HFFc6 (cell line): ENCODE measurements around the gene RUNX3. TPM values are rescaled to one million over a fixed set of nuclear protein-coding genes. Genes with fewer than 3 reads are reported as not detected.
A peak's percentile ranks its signal among the peaks of the same experiment; 100 is the strongest.

Experiments used
- DNase-seq: peaks from one replicate; pipeline ENCODE4 v3.0.0-alpha.2; 2018
- H3K27ac Mint-ChIP-seq: 2 replicates; pipeline ENCODE4 v1.8.0; 2020; ENCODE audit warnings: mild to moderate bottlenecking, mixed read lengths
- H3K27me3 Mint-ChIP-seq: 2 replicates; pipeline ENCODE4 v1.8.0; 2021; ENCODE audit warnings: mild to moderate bottlenecking, moderate library complexity, mixed read lengths; ENCODE audit not compliant: insufficient read depth
- H3K36me3 Mint-ChIP-seq: 2 replicates; pipeline ENCODE4 v1.8.0; 2021; ENCODE audit warnings: low read depth, mixed read lengths
- H3K4me1 Mint-ChIP-seq: 2 replicates; pipeline ENCODE4 v1.8.0; 2020; ENCODE audit warnings: low read depth, mixed read lengths
- H3K4me3 Mint-ChIP-seq: 2 replicates; pipeline ENCODE4 v1.8.0; 2020; ENCODE audit warnings: mild to moderate bottlenecking, moderate library complexity, mixed read lengths
- H3K9me3 Mint-ChIP-seq: 2 replicates; pipeline ENCODE4 v1.8.0; 2020; ENCODE audit warnings: mild to moderate bottlenecking, mixed read lengths
- total RNA-seq, 6 experiments: library from RNA; stranded (reverse); fragmentation: NEBNext Ultra II Directional; extraction: Animal tissue kit (Norgen Biotek cat#: 25700); gene quantifications; 2 replicates in 1 of 6; 3 replicates in 5 of 6; pipeline ENCODE4 v1.2.3, GENCODE V29; 2021
- TF ChIP-seq, protein P1 (sequence below): fragments of 200-600 bp; sonication (generic); IDR thresholded peaks from 2 replicates; pipeline ENCODE4 v1.5.0; 2021; ENCODE audit warnings: antibody characterized with exemption, mild to moderate bottlenecking

RUNX3 gene
- total RNA-seq, 6 experiments from 2014 or later, result not detected

GRCh38 chr1:24886241-24886640 lies 43.8 kb downstream of the RUNX3 start:
- Mint-ChIP-seq H3K27ac (no peak overlapping the region), H3K4me3 (no peak overlapping the region), H3K4me1 (peaks cover 20% of the 10 kb centered on the region), H3K36me3 (0 out of 2 replicates have a peak, but pooled peaks cover 4% of the 10 kb centered on the region), H3K9me3 (no peaks in the 10 kb centered on the region; the same call in 1 of the 2 replicates), H3K27me3 (peaks cover 14% of the 10 kb centered on the region)
- TF ChIP-seq, protein P1, sequence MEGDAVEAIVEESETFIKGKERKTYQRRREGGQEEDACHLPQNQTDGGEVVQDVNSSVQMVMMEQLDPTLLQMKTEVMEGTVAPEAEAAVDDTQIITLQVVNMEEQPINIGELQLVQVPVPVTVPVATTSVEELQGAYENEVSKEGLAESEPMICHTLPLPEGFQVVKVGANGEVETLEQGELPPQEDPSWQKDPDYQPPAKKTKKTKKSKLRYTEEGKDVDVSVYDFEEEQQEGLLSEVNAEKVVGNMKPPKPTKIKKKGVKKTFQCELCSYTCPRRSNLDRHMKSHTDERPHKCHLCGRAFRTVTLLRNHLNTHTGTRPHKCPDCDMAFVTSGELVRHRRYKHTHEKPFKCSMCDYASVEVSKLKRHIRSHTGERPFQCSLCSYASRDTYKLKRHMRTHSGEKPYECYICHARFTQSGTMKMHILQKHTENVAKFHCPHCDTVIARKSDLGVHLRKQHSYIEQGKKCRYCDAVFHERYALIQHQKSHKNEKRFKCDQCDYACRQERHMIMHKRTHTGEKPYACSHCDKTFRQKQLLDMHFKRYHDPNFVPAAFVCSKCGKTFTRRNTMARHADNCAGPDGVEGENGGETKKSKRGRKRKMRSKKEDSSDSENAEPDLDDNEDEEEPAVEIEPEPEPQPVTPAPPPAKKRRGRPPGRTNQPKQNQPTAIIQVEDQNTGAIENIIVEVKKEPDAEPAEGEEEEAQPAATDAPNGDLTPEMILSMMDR, result no peak
- no peak for DNase-seq

GRCh38 chr1:24884751-24885150 lies 45.3 kb downstream of the RUNX3 start:
- peaks cover 15% of the 10 kb centered on the region for H3K27me3 Mint-ChIP-seq
- 0 out of 2 replicates have a peak, but pooled peaks cover 4% of the 10 kb centered on the region for H3K36me3 Mint-ChIP-seq
- TF ChIP-seq, protein P1, result no peak
- no peak for DNase-seq
- H3K4me1 Mint-ChIP-seq, result peaks cover 22% of the 10 kb centered on the region
- no peaks in the 10 kb centered on the region; the same call in 1 of the 2 replicates for H3K9me3 Mint-ChIP-seq
- no peak overlapping the region for H3K27ac Mint-ChIP-seq
- H3K4me3 Mint-ChIP-seq, result no peak overlapping the region

GRCh38 chr1:24881034-24881433 lies 49.0 kb downstream of the RUNX3 start:
- Mint-ChIP-seq H3K36me3 (0 out of 2 replicates have a peak, but pooled peaks cover 4% of the 10 kb centered on the region), H3K27me3 (peaks cover 15% of the 10 kb centered on the region)

GRCh38 chr1:24878775-24879742 lies 51.0 kb downstream of the RUNX3 start:
- Mint-ChIP-seq H3K4me1 (peaks cover 20% of the 10 kb centered on the region), H3K9me3 (no peaks in the 10 kb centered on the region; the same call in 1 of the 2 replicates), H3K4me3 (no peak overlapping the region), H3K27me3 (peaks cover 6% of the 10 kb centered on the region), H3K36me3 (0 out of 2 replicates have a peak, but pooled peaks cover 4% of the 10 kb centered on the region), H3K27ac (no peak overlapping the region)
- peak; percentile 43 for DNase-seq
- TF ChIP-seq, protein P1, result no peak

More at GRCh38 chr1:24881034-24881433, 49.0 kb downstream of the RUNX3 start:
- peaks cover 26% of the 10 kb centered on the region for H3K4me1 Mint-ChIP-seq
- TF ChIP-seq, protein P1, result no peak
- H3K27ac Mint-ChIP-seq, result no peak overlapping the region
- DNase-seq, result no peak
- no peak overlapping the region for H3K4me3 Mint-ChIP-seq
- H3K9me3 Mint-ChIP-seq, result no peaks in the 10 kb centered on the region; the same call in 1 of the 2 replicates

- Mint-ChIP-seq H3K4me3 (no peak overlapping the region), H3K27me3 (peaks cover 9% of the 10 kb centered on the region), H3K36me3 (no peaks in the 10 kb centered on the region), H3K4me1 (peaks cover 20% of the 10 kb centered on the region), H3K27ac (no peak overlapping the region), H3K9me3 (no peaks in the 10 kb centered on the region; the same call in 1 of the 2 replicates)
- no peak for DNase-seq
- TF ChIP-seq, protein P1, result no peak
Observed at GRCh38 chr1:24878045-24878444, 52.0 kb downstream of the RUNX3 start.
